NCI-H1048 (cell line): ENCODE data around the gene SLC39A11.

Experiments
- DNase-seq: peaks from one replicate; lab custom pipeline; 2025; lab: John Stamatoyannopoulos, UW

SLC39A11 gene

DNA sequence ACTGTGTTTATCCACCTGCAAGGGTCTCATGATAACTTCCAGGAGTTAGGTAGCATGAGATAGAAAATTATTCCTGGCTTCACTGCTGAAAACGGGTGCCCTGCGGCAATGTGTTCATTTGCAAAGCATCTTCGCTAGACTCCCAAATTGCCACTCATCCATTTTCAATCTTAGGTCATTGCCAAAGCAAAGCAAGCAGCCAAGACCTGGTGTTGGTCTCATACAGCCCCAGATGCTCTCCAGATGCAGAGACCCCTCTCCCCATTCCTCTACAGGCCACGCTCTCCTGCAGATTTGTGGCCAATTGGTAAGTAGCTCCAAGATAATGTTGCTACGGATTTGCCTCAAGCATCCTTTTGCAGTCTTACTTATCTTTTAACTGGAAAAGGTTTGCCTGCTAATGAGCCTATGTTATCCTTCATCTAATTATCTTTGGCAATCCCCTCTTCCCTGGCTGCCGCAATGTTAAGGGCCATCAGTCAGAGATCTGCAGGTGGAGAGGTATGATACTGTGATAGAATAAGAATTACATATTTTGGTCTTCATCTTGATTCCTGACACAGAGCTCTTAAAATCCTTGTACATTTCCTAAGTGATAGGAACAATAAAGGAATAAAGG lies 222.0 kb downstream of the SLC39A11 start:
- DNase-seq, result no peak

GRCh38 chr17:72869630-72870029 lies 222.9 kb downstream of the SLC39A11 start:
- no peak for DNase-seq

DNA sequence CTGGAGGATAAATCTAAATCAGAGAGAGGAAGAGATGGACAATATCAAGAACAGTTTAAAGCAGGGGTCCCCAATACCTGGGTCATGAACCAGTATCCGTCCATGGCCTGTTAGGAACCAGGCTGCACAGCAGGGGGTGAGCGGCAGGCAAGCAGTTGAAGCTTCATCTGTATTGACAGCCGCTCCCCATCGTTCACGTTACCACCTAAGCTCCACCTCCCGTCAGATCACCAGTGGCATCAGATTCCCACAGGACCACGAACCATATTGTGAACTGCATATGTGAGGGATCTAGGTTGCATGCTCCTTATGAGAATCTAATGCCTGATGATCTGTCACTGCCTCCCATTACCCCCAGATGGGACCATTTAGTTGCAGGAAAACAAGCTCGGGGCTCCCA lies 226.5 kb downstream of the SLC39A11 start:
- no peak for DNase-seq

DNA sequence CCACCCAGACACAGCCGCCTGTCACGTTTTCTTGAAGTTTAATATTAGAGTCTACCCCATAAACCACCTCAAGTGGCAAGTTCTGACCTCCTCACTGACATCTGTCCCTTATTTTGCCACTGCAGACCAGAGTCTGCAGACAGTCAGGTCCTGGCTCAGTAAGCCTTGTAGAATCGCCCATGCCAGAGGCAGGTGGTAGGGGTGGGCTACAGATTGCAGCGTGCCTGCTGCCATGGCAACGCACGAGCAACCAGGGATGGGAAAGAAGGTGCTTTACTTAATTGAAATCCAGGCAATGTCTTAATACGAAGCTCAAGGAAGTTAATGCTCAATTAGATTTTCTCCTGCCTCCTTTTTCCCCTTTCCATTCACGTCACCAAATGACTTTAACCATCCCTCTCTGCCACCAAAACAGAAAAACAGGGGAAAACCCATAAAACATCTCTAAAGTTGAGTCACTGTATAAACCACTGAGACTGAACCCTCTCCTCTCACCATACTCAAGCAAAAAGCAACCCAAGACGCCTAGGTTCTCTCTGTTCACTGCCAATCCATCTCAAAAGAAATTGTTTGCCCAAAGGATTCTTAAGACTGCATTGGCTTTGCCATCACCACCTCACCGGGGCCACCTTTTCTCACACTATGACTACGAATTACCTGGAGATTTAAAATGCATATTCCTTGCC lies 228.8 kb downstream of the SLC39A11 start:
- no peak for DNase-seq

GRCh38 chr17:72862276-72862999 lies 230.1 kb downstream of the SLC39A11 start:
- DNase-seq, result no peak

DNA sequence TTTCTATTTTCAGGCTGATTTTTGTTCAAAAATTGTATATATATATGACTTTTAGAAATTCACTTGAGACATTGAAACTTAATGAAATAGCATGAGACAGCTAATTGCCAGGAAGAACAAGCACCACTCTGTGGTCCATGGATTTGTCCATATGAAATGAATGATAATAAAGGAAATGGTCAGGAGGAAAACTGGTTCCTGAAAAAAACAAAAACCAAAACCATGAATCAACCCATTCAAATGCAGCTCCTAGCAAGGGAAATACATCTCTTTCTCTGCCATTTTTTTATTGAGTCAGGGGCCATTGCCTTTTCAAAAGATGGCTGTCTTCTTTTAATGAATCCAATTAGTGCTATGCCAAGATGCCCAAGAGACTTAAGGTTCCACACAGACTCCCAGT lies 230.7 kb downstream of the SLC39A11 start:
- DNase-seq, result no peak

GRCh38 chr17:72860778-72861177 lies 231.7 kb downstream of the SLC39A11 start:
- DNase-seq, result no peak

- DNase-seq, result no peak
These were observed 233.5 kb downstream of the SLC39A11 start for GRCh38 chr17:72858826-72859495.

GRCh38 chr17:72853440-72854415 lies 238.8 kb downstream of the SLC39A11 start:
- no peak for DNase-seq

GRCh38 chr17:72852277-72852938 lies 240.1 kb downstream of the SLC39A11 start:
- no peak for DNase-seq

DNA sequence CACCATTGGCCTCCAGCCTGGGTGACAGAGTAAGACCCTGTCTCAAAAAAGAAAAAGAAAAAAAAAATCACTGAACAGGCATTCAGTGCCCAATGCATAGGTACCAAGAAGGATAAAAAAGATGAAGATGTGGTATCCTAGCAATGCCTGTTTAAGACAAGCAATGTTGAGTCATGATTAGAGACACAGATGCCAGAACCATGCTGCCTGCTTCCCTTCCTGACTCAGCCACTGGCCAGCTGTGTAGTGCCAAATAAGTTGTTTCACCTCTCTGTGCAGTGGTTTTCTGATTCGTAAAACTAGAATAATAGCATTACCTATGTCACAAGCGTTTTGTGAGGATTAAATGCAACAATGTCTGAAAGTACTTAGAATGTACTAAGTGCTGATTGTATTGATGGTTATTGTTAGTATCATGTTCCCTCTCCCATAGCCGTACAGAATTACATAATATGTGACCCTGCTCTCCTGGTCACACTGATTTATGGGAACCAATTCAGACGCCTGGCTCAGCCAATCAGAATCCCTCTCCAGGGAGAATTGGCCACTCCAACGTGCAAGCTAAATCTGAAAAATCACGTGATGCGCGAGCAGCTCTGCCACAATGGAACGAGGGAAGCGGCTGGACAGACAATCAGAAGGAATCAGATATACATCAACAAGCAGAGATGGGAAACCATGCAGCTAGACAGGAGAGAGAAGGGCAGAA lies 241.9 kb downstream of the SLC39A11 start:
- no peak for DNase-seq

GRCh38 chr17:72846399-72846798 lies 246.1 kb downstream of the SLC39A11 start:
- DNase-seq, result no peak

DNA sequence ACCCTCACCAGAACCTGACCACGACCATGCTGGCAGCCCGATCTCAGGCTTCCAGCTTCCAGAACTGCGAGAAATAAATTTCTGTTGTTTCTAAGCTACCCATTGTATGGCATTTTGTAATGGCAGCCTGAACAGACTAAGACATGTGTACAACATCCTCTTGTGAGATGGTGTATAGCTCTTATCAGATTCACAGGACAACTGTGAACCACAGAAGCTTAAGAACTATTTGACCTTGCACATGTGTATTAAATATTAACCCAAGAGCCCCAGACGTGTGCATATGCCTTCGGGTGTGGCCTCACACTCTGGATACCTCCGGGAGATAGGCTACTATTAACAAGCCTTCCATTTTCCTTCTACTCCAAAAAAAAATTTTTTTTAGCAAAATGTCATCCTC lies 248.9 kb downstream of the SLC39A11 start:
- DNase-seq, result no peak

DNA sequence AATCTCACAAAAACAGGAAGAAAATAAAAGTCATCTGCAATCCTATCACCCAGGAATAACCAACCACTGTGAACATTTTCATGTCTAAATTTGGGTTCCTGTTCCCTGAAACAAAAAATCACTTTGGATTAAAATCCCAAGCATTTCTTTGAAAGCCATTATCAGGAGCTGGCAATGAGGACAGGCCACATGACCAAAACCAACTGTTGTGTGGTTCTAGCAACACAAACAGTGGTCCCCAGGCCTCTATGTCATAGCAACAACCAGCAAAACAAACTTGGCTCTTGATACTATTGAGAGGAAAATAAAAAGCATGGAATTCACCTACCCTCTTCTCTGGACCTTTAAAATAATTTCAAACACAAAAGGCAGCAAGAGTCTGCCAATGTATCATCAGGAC lies 252.5 kb downstream of the SLC39A11 start:
- DNase-seq, result no peak

DNA sequence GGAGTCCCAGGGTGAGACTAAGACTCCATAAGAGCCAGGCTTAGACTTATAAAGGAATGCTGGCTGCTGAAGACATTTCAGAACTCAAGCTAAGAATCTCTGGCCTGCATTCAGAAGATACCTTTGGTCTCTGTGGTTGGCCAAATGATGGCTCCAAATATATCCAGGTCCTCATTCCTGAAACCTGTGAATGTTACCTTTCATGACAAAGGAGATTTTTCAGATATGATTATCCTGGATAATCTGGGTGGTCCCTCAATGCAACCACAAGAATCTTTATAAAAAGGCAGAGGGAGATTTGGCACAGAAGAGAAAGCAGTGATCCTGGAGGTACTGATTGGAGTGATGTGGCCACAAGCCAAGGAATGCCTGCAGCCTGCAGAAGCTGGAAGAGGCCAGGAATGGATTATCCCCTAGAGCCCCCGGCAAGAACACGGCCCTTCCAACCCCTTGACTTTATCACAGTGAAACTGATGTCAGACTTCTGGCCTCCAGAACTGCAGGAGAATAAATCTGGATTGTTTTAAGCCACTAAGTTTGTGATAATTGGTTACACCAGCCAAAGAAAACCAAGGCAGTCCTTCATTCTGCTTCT lies 253.3 kb downstream of the SLC39A11 start:
- no peak for DNase-seq

DNA sequence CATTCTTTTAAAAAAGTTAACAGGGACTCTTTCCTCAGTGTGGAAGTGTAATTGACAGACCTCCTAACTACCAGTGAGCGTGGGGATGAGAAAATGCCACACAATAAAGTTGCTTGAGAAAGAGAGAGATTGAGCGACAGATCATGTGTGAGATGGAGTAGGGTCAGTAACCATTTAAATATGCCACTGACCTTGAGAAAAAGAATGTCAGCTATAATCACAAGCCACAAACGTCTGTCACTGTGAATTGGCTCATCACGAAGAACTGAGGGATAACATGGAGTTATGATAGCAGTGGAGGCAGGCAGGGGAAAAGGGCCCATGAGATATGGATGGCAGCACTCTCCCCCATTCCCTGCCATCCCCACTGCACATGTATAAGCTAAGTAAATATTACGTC lies 253.9 kb downstream of the SLC39A11 start:
- no peak for DNase-seq

GRCh38 chr17:72838068-72838467 lies 254.4 kb downstream of the SLC39A11 start:
- DNase-seq, result no peak

DNA sequence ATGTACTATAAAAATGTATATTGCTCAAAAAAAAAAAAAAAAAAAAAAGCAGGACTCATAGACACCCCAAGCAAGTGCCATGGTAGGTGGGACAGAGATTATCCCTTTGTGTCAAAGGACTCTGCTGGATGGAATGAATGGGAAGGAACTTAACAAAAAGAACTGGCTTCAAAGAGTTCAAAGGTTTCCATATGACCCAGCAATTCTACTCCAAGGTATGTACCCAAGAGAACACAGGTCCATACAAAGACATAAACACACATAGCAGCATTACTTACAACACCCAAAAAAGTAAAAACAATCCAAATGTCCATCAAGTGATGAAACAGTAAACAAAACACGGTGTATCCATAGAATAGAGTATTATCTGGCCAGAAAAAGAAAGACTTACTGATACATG lies 255.2 kb downstream of the SLC39A11 start:
- no peak for DNase-seq

DNA sequence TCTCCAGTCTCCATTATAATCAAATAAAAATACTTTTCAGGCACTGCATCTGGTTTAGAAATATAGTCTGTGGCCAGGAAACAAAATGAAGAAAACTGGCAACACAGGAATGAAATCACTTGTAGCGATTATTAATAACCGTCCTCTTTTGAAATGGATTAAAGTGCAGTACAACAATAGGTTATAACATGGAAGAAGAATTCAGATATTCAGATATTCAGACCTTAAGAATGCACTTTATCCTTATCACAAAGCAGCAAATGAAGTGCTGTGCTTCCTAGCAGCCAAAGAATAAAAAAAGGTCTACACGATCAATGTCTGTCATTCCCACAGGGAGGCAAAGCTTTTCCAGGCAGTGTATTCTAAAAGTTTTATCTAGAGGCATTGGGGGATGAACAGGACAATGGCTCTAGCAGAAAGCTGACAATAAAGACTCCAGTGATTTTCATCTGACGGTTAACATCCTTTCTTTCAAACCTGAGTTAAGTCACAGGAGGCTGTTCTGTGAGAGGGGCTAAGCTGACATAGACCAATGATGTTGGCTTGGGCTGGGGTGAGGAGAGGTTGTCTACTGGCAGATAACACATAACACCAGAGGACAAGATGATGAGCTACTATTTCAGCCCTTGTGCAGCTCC lies 259.2 kb downstream of the SLC39A11 start:
- DNase-seq, result no peak
